NCI-H187 treated with DMSO at 0.1 percent for 48 hours (cell line): ENCODE results near the gene SVIL.
"Not testable (repeated sequence)": the region's sequence is repeated elsewhere in the genome, so short reads cannot be mapped to it uniquely, and the experiment has no call there.

Experiments used
- DNase-seq: peaks from one replicate; lab custom pipeline; 2025; lab: John Stamatoyannopoulos, UW

SVIL gene

DNA sequence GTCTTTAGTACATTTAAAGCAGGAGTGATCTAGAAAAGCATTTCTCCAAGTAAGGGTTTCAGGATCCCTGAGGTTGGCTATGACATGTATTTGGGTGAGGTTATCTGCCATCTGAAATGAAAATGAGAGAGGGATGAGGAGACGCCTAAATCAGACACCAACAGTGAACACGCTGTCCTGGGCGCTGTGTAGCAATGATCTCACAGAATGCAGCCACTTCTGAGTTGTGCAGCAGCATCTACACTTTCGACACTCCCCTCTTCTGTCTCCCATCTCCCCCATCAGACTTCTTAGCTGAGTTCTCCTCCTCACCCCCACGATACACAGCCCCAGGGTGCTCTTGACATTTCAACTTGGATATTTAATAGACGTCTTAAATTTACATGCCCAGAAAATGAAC lies 95.4 kb downstream of the SVIL start:
- DNase-seq = no peak

DNA sequence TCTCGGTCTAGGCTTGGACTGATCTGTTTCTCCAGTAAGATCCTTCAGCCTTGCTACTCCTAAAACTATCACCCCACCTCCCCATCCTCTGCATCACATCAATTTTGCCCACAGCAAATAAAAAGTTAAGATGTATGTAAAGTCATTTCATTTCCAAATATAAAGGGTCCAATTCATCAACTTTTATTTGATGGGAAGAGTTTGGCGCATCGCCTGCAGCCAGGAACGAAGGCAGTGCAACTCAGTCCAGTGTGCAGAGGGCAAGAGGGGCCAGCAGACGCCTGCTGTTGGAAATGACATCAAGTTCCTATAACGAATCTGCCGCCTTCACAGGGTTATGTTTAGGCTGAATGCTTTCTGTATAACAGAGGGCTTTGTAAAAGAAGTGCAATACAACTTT lies 97.0 kb downstream of the SVIL start:
- no peak for DNase-seq

DNA sequence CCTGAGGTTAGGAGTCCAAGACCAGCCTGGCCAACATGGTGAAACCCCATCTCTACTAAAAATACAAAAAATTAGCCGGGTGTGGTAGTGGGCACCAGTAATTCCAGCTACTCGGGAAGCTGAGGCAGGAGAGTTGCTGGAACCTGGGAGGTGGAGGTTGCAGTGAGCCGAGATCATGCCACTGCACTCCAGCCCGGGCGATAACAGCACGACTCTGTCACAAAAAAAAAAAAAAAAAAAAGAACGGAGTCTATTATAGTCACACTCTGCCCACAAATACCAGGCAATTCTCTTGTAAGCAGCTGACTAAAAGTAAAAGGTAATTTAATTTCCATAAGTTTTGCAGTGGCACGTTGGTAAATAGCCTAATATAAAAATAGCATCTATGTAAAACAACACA lies 98.1 kb downstream of the SVIL start:
- DNase-seq = not testable (repeated sequence)

DNA sequence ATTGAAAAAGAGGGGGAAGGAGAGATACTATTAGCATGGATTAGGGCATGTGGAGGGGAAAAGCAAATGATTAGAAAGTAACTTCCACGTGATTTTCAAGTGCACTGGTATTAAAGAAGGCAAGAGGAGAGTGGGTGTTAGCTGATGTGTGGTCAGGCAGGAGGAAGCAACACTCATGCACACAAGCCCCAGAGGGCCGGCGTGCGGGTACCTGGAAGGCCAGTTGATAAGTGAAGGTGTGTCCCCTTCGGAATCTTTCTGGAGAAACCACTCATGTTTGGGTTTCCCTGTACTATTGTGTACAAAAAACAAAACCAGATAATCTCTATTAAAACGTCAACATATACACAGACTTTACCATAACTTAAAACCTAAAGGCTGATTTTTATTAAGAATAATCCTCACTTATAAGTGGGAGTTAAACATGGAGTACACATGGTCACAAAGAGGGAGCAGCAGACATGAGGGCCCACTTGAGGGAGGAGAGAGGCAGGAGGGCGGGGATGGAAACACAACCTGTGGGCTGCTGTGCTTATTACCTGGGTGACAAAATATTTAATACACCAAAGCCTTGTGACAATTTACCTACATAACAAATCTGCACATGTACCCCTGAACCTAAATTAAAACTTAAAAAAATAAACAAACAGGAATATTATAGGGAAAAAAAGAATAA lies 98.9 kb downstream of the SVIL start:
- no peak for DNase-seq

DNA sequence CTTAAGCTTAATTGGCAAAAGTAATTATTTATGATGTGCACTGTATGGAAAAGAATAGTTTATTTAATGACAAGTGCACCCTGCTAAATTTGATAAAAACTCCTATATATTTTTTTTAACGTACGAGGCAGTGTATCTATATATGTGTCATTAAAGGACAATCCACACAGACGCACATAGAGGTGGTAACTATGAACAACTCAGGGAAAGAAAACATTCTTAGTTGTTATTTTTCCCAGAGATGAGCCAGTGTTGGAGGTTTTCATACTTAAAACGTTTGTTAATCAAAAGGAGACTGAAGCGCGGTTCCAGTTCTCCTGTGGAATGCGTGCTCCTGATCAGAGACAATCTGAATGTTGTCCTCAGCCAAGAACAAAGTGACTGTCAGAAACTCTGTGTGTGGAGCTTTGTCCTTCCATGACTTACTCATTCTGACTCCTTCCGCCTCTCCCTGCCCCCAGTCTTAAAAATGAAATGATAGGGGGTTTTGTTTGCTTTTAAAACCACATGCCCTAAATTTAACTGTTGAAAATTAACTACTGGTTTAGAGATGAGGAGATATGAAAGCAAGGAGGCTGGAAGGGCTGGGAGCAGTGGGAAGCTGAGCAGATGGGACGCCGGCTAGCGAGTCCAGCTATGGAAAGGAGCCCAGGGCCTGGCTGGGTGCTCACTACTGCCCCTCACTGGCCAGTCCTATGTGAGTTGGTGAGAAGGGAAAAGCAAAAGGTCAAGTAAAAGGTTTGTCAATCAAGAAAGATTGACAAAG lies 99.6 kb downstream of the SVIL start:
- no peak for DNase-seq

DNA sequence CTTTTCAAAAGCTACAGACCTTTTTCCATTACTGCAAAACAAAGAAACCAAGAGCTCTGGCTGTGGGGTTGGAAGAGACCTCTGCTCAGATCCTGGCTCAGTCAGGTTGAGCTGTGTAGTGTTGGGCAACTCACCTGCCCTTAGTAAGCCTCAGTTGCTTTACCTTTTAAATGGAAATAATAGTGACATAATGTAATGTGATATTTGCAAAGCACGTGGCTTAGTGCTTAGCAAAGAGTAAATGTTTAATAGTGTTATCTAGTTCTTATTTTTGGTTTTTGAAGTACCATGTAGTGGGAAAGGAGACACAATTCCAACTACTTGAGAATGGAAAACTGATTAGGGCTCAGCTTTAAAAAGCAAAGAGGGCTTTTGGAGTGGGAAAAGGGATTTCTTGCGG lies 100.2 kb downstream of the SVIL start:
- DNase-seq = no peak

DNA sequence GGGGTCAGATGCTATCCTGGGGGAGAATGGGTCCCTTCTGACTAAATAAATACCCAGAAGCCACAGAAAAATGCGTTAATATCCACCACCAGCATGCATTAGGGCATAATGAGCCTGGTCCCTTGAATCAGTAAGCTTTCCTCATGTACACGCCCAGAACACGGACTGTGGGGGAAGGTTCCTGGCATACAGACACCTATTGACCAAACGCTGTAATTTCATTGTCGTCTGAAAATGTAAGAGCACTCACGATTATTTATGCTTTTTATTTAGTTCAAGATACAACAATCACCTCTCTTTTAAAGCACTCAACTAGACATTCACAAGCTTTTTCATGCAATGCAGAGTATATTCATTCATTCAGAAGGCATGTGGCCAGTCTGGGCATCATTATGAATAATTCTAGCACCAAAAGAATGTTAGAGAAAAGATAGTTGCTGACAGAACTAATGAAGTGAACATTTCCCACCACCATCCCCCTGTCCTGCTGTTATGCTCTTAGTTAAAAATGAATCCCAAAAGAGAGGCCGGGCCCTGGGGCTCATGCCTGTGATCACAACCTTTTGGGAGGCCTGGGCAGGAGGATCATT lies 101.0 kb downstream of the SVIL start:
- DNase-seq = no peak

DNA sequence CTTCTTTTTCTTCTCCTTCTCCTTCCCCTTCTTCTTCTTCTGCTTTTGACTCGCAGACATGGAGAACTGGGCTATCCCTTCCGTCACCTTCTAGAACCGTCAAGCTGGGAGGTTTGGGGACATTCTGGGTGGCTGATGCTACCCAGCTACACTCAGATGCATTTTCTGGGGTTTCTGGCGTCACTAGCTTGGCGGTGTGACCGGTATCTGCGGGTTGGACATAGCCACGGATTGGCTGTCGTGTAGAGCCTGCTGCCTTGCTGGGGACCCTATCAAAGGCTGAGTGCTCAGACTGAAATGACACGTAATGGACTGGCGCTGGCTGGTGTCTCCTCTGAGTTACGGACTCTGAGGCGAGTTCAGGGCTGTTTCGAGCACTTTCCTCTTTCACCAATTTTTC lies 101.7 kb downstream of the SVIL start:
- no peak for DNase-seq

DNA sequence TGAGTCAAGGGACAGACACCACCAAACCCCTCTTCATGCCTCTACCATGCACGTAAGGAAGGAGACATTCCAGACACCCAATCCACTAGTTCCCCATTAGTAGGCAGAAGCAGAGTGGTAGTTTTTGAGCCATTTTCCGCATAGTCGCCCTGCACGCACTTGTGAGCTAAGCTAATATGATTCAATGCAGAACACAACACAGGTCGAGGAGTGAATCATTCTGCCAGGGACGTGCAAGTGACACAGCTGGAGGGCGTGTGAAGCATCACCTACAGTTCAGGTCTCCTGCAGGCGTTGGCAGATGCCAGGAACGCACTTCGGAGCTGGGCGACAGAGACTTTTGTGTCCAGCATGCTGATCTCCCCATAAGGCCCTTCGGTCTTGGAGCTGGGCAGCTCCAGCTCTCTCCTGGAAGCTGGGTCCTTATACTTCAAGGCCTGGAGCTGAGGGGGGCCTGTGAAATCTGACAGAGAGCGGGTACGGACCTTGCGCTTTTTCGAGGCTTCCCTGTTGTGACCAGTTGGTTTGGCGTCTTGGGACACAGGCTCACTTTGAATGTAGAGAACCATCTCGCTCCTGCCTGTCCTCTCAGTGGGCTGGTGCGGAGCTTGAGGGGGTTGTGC lies 102.4 kb downstream of the SVIL start:
- no peak for DNase-seq

DNA sequence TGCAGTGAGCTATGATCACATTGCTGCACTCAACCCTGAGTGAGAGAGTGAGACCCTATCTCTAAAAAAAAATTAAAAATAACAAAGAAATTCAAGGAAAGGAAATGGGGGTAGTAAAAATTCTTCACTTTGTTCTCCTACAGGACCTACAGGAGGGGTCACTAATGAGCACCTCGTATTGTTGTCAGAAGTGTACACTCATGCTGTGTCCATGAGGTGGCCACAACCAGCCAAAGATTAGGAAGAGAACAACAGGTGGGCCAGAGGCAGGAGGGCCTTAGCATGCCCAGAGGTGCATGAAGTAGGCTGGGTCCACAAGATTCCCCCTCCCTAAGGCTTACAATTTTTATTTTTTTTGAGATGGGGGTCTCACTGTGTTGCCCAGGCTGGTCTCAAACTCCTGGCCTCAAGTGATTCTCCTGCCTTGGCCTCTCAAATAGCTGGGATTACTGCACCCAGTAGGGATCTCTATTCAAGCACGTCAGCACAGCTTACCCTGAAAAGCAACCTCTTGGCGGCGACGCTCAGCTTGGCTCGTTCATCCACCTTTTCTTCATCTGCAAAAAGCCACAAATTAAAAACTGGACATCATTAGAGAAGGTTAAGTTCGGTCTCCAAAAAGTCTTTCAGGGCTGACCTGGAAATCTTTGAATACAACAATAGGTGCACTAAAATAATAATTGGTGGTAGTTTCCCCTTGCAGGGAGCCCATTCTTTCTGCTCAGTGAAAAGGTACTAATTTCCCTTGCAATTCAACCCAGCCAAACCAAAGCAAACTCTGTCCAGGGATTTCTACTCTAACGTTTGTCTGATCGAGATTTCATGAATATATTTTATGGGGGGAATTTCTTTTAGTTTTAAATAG lies 104.4 kb downstream of the SVIL start:
- no peak for DNase-seq

DNA sequence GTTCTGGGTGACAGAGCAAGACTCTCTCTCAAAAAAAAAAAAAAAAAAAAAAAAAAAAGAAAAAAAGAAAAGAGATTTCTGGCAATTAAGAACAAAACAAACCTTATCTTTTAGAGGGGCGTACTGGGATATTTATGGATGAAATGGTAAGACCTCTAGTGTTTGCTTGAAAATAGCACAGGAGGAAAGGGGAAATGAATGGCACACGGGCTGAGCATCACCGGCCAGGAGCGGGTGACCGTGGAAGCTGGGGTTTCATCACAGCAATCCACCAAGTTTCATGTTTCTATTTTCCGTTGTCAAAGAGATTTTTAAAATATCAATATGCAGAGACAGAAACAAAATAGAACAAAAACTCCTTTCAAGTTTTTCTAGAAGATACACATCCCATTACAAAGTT lies 105.6 kb downstream of the SVIL start:
- DNase-seq = no peak

DNA sequence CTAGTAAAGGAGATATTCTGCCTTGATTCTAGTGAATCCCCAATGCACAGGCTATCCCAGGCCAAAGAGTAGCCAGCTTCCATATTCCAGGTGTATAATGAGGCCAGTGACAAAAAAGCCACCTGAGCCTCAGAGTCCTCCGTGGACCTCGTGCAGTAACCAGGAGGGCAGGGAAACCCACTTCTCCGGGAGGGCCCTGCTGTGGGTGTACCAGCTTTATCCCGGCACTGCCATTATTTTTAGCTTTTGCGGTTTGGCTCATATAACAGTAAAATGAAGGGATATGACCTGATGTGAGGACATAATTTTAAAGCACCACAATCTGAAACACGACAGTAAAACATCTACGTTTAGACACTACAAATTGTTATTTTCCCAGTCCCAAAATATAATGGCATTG lies 109.0 kb downstream of the SVIL start:
- DNase-seq = no peak

DNA sequence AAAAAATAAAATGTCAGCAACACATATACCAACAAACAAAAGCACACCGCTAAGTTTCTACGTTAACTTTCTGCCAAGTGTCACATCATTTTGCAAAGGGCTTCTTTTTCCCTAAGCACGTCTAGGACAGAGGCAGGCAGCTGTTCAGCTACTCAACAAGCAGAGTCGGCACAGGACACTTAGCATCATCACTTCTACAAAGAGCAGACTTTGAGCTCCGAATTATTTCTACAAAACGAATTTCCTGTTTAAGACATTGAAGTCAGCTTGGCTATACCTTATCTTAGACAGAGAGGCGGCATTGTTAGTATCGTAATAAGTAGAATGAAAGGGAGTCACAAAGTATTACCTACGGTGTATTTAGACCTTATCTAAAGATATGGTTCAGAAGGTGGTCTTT lies 110.1 kb downstream of the SVIL start:
- DNase-seq = no peak

DNA sequence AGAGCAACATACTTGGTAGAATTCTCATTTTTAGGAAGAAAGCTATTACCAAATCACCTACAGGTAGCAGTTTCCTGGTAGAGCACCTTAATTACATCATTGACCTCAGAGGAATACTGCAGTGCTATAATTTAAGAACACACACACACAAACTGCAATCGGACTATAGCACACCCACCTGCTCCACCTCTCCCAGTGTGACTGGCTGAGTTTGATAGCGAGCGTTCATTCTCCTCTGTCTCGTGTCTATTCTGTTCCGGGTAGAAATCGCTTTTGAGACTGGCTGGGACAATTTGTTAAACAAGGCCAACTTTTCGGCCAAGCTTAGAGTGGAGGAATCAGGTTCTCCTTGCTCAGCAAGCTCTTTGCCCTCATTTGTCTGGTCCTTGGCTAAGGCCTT lies 110.5 kb downstream of the SVIL start:
- DNase-seq = no peak

DNA sequence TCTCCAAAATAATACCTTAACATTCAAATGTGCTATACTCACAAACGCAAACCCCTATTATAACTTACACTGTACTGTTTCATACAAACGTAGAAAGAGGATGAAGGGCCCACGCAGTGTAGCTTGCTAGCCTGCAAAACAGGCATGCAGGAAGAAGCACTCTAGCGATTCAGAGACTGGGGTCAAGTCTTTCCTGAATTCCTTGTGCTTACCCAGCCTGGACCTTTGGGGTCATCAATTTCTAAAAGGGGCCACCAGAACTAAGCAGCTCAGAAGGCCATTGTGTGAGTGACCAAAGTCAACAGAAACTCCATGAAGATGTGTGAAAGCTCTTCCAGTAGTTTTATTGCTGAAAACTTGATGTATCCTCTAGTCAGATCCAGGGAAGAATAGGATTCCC lies 111.9 kb downstream of the SVIL start:
- no peak for DNase-seq

DNA sequence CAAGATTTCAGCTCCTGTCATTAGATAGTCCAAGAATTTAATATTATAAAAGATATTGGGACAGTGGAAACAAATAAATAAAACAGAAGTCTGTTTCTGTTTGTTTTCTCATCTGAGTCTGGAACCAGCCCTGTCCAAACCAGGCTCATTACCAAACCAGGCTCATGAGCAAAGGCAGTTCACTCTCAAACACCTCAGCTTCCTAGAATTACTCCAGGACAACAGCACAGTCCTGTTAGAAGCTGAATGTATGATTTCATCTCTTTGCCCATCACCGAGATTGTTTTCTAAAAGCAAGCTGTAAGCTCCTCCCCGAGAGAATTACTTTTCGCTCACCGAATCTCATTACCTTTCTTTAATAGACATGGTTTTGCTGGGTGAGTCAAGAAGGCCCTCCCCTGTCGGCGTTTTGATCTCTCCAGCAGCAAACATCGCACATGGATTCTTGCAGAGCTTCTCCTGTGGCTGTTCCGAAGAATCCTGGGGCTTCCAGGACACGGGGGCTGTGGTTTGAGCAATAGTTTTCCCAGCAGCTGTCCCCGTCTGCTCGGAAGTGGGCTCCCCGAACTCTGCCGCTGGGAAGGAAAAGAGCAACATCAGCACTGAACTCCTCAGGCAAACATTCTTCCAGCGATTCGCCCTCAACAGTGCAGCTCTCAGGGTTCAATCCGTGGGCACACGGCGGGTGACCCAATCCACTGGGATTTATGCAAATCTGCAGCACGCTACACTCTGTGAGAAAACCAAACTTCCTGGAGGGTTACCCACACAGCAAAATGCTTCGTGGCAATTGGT lies 112.5 kb downstream of the SVIL start:
- DNase-seq = no peak

DNA sequence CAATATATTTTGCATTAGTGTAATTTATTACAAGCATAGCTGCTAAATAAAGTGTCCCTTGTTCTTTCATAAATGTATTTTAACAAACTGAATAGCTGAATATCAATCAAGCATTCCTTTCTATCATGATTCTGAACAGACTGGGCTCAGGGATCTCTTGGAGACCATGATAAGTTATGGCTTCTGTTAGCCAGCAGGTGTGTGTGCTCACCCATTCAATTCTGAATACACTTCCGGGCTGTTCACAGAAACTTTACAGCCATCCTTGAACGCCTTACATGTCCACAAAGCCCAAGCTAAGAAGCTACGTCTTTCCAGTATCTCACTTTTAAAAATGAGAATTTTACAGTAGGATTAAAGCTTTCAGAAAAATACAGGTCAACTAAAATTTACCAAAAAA lies 115.1 kb downstream of the SVIL start:
- no peak for DNase-seq

DNA sequence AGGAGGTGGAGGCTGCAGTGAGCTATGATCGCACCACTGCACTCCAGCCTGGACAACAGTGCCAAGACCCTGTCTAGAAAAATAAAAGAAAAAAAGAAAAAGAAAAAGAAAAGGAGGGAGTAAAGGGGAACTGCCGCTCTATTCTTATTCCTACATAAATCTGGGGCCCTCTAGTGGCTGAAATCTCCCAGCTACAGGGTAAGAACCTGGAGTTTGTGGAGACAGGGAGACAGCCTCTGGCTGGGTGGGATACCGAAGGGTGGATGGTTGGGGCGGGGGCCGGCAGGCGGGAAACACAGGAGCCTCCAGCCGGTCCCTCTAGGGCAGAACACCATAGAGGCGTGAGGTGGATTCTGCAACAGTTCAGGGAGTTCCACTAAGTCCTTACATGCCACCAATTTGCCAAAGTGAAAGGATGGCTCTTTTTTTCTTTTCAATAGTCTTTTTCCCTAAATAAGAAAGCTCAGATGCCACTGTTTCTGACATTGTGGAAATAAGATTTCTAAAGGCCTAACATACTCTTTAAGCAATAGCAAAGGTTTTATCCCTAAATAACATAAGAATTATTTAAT lies 117.3 kb downstream of the SVIL start:
- DNase-seq = no peak

DNA sequence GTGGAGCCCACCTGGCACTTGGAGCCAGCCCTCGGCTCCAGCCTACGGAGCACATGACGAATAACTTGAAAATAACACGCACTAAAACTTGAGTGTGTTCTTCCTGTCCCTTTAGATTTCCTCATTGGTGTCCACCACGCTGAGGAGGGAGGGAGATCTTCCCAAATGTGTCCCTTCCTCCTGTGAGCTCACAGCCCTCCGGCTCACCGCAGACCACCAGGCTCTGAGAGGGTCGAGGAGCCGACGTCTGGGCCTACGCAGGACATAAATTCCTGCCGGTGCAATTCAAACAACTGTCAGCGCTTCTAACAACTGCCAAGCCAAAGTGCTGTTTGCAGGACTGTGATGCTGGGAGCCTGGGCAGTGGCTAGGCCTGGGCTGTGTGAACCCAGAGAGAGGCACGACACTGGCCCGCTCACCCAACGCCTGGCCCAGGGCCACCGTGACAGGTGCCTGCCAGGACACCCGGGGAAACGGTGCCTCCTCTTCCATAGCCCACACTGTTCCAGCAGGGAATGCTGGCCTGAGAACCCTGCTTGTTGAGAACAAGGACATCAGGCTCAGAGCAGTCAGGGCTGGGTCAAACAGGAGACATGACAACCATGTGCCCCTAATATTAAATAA lies 118.3 kb downstream of the SVIL start:
- DNase-seq = not testable (repeated sequence)

DNA sequence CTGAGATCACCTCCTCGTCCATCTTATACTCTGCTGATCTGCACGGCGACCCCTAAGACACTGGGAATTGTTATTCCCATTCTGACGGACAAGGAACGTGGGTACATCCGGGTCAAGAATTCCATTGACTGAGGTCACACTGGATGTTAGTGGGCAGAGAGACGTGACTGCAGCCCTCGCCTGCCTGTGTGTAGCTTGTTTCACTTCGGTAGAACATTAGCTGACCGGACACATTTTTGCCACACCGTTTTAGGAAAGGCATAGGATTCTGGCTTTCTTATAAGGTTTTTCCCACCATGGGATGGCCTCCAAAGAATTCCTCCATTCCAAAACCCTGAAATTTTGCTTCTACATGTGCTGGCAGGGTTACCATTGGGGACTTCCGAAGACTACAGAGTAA lies 118.9 kb downstream of the SVIL start:
- DNase-seq = not testable (repeated sequence)
